ENCODE measurements around the gene RACGAP1. TPM values are rescaled to one million over a fixed set of nuclear protein-coding genes. Genes with fewer than 3 reads are reported as not detected.

Gene RACGAP1
- total RNA-seq, 6 experiments from 2014 or later: 52.6 to 119 (median 104) TPM

- no peak for TF ChIP-seq CTCF (IDR thresholded peaks at IDR 0.05)
These were observed 81.2 kb downstream of the RACGAP1 start for GRCh38 chr12:49944046-49944445.

GRCh38 chr12:49943625-49943960 lies 81.7 kb downstream of the RACGAP1 start:
- peaks cover 7% of the 10 kb centered on the region for H3K27me3 Mint-ChIP-seq (ENCODE audit: insufficient read depth)
- no peak overlapping the region for H3K4me3 Mint-ChIP-seq
- peaks cover 12% of the 10 kb centered on the region for H3K4me1 Mint-ChIP-seq (ENCODE audit: low read depth)
- no peaks in the 10 kb centered on the region for H3K36me3 Mint-ChIP-seq (ENCODE audit: low read depth)
- DNase-seq: no peak
- H3K9me3 Mint-ChIP-seq: no peaks in the 10 kb centered on the region
- H3K27ac Mint-ChIP-seq: no peak overlapping the region
- TF ChIP-seq CTCF (IDR thresholded peaks at IDR 0.05): no peak

More at GRCh38 chr12:49944046-49944445, 81.2 kb downstream of the RACGAP1 start:
- Mint-ChIP-seq H3K36me3 (ENCODE audit: low read depth) (no peaks in the 10 kb centered on the region), H3K27ac (no peak overlapping the region), H3K27me3 (ENCODE audit: insufficient read depth) (peaks cover 11% of the 10 kb centered on the region), H3K9me3 (no peaks in the 10 kb centered on the region), H3K4me1 (ENCODE audit: low read depth) (peaks cover 12% of the 10 kb centered on the region), H3K4me3 (no peak overlapping the region)
- no peak for DNase-seq

GRCh38 chr12:49942921-49943624 lies 82.2 kb downstream of the RACGAP1 start:
- Mint-ChIP-seq H3K27me3 (ENCODE audit: insufficient read depth) (peaks cover 7% of the 10 kb centered on the region), H3K4me1 (ENCODE audit: low read depth) (peaks cover 12% of the 10 kb centered on the region), H3K4me3 (no peak overlapping the region), H3K9me3 (no peaks in the 10 kb centered on the region), H3K27ac (no peak overlapping the region), H3K36me3 (ENCODE audit: low read depth) (no peaks in the 10 kb centered on the region)
- DNase-seq: no peak
- no peak for TF ChIP-seq CTCF (IDR thresholded peaks at IDR 0.05)

GRCh38 chr12:49942512-49942893 lies 82.8 kb downstream of the RACGAP1 start:
- DNase-seq: no peak
- H3K9me3 Mint-ChIP-seq: no peaks in the 10 kb centered on the region
- no peak overlapping the region for H3K4me3 Mint-ChIP-seq
- TF ChIP-seq CTCF (IDR thresholded peaks at IDR 0.05): no peak
- H3K4me1 Mint-ChIP-seq (ENCODE audit: low read depth): peaks cover 12% of the 10 kb centered on the region
- H3K36me3 Mint-ChIP-seq (ENCODE audit: low read depth): no peaks in the 10 kb centered on the region
- peaks cover 4% of the 10 kb centered on the region for H3K27me3 Mint-ChIP-seq (ENCODE audit: insufficient read depth)
- no peak overlapping the region for H3K27ac Mint-ChIP-seq

- Mint-ChIP-seq H3K36me3 (ENCODE audit: low read depth) (no peaks in the 10 kb centered on the region), H3K27ac (no peak overlapping the region), H3K27me3 (ENCODE audit: insufficient read depth) (peaks cover 1% of the 10 kb centered on the region), H3K4me1 (ENCODE audit: low read depth) (peaks cover 12% of the 10 kb centered on the region), H3K4me3 (no peak overlapping the region), H3K9me3 (no peaks in the 10 kb centered on the region)
- TF ChIP-seq CTCF (IDR thresholded peaks at IDR 0.05): no peak
- no peak for DNase-seq
These were observed 83.5 kb downstream of the RACGAP1 start for GRCh38 chr12:49941556-49942511.

Measured in HFFc6 (cell line).